Limb (tissue), 2 donors: ENCODE measurements around the gene TMED1.
A peak's percentile ranks its signal among the peaks of the same experiment; 100 is the strongest.
"Not testable (repeated sequence)": the region's sequence is repeated elsewhere in the genome, so short reads cannot be mapped to it uniquely, and the experiment has no call there.

ENCODE experiments used
- DNase-seq, 2 donors: peaks; one replicate each; pipeline ENCODE4 v3.0.0-alpha.2; 2016; ENCODE audit errors: extremely low spot score in 2 of 2

Gene TMED1

GRCh38 chr19:10862561-10863106 lies 26.6 kb upstream of the TMED1 start:
- no peak for DNase-seq

GRCh38 chr19:10861103-10861651 lies 25.2 kb upstream of the TMED1 start:
- DNase-seq = no peak

- no peak for DNase-seq
Observed at GRCh38 chr19:10858204-10858828, 22.3 kb upstream of the TMED1 start.

- DNase-seq = not testable (repeated sequence)
Observed at GRCh38 chr19:10856899-10857298, 20.9 kb upstream of the TMED1 start.

- DNase-seq = no peak
Observed at GRCh38 chr19:10855879-10856522, 20.0 kb upstream of the TMED1 start.

GRCh38 chr19:10854350-10855089 lies 18.5 kb upstream of the TMED1 start:
- no peak for DNase-seq

- no peak for DNase-seq
Observed at GRCh38 chr19:10852941-10853340, 16.9 kb upstream of the TMED1 start.

GRCh38 chr19:10852098-10852800 lies 16.2 kb upstream of the TMED1 start:
- DNase-seq = no peak

GRCh38 chr19:10850631-10851030 lies 14.6 kb upstream of the TMED1 start:
- DNase-seq = no peak

- DNase-seq = peak; percentile 46 to 68
Observed at GRCh38 chr19:10848230-10848856, 12.3 kb upstream of the TMED1 start, which contains the start of gene C19orf38. Gene C19orf38 (plus strand): TSS chr19:10848415. CDS start chr19:10848509, 94 bp downstream.

GRCh38 chr19:10846500-10847202 lies 10.6 kb upstream of the TMED1 start:
- DNase-seq = no peak

- DNase-seq = no peak
Observed at GRCh38 chr19:10842788-10843187, 6.8 kb upstream of the TMED1 start.

GRCh38 chr19:10839114-10840050 lies 3.4 kb upstream of the TMED1 start:
- DNase-seq = no peak

- no peak for DNase-seq
Observed at GRCh38 chr19:10838377-10838776, 2.4 kb upstream of the TMED1 start.

- DNase-seq = not testable (repeated sequence)
Observed at GRCh38 chr19:10837649-10838048, 1.6 kb upstream of the TMED1 start.

- DNase-seq = no peak
Observed at GRCh38 chr19:10836479-10837330, 693 bp upstream of the TMED1 start.

- no peak for DNase-seq
Observed at GRCh38 chr19:10835089-10835753, 791 bp downstream of the TMED1 start.

- DNase-seq = no peak
Observed at GRCh38 chr19:10832939-10833296, 3.1 kb downstream of the TMED1 start.
